BE2C (cell line): Measurements from ENCODE around the gene HECTD4.
"Not testable (repeated sequence)": the region's sequence is repeated elsewhere in the genome, so short reads cannot be mapped to it uniquely, and the experiment has no call there.

Experiments used
- DNase-seq: peaks from one replicate; pipeline ENCODE4 v3.0.0-alpha.2; 2020
- H3K27me3 ChIP-seq: fragments of 250-450 bp; sonication (Bioruptor Pico); 2 replicates; pipeline ENCODE4 v1.5.1; 2020; ENCODE audit warnings: mild to moderate bottlenecking
- H3K36me3 ChIP-seq: fragments of 250-450 bp; sonication (Bioruptor Pico); 2 replicates; pipeline ENCODE4 v1.5.1; 2020; ENCODE audit warnings: mild to moderate bottlenecking
- H3K4me1 ChIP-seq: fragments of 250-450 bp; sonication (Bioruptor Pico); 2 replicates; pipeline ENCODE4 v1.5.1; 2020
- H3K4me3 ChIP-seq: 2 replicates; pipeline ENCODE4 v1.5.1; 2011; ENCODE audit warnings: low read depth, low read length
- H3K9me3 ChIP-seq: fragments of 250-450 bp; sonication (Bioruptor Pico); 2 replicates; pipeline ENCODE4 v1.5.1; 2020
- TF ChIP-seq, protein P1 (sequence below): IDR thresholded peaks from 2 replicates; pipeline ENCODE4 v1.5.1; 2012; ENCODE audit warnings: mild to moderate bottlenecking, low read depth, low read length

HECTD4 gene

GRCh38 chr12:112393328-112393727 is 11.1 kb upstream of the HECTD4 start:
- Histone ChIP-seq H3K4me1 (no peaks in the 10 kb centered on the region), H3K36me3 (no peaks in the 10 kb centered on the region), H3K4me3 (no peak overlapping the region), H3K27me3 (no peaks in the 10 kb centered on the region), H3K9me3 (no peaks in the 10 kb centered on the region; the same call in 1 of the 2 replicates)
- TF ChIP-seq, protein P1, sequence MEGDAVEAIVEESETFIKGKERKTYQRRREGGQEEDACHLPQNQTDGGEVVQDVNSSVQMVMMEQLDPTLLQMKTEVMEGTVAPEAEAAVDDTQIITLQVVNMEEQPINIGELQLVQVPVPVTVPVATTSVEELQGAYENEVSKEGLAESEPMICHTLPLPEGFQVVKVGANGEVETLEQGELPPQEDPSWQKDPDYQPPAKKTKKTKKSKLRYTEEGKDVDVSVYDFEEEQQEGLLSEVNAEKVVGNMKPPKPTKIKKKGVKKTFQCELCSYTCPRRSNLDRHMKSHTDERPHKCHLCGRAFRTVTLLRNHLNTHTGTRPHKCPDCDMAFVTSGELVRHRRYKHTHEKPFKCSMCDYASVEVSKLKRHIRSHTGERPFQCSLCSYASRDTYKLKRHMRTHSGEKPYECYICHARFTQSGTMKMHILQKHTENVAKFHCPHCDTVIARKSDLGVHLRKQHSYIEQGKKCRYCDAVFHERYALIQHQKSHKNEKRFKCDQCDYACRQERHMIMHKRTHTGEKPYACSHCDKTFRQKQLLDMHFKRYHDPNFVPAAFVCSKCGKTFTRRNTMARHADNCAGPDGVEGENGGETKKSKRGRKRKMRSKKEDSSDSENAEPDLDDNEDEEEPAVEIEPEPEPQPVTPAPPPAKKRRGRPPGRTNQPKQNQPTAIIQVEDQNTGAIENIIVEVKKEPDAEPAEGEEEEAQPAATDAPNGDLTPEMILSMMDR, result no peak
- no peak for DNase-seq

GRCh38 chr12:112389922-112390654 is 7.9 kb upstream of the HECTD4 start:
- DNase-seq, H3K27me3 ChIP-seq, H3K4me1 ChIP-seq, H3K4me3 ChIP-seq, H3K9me3 ChIP-seq, H3K36me3 ChIP-seq: not testable (repeated sequence)

DNA sequence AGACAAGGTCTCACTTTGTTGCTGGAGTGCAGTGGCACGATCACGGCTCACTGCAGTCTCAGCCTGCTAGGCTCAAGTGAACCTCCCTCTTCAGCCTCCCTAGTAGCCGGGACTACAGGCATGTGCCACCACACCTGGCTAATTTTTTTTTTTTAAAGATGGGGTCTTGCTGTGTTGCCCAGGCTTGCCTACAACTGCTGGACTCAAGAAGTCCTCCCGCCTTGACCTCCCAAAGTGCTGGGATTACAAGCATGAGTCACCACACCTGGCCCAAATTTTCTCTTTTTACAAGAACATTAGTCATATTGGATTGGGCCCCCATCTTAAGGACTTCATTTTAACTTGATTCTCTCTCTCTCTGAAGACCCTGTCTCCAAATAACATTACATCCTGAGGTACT is 7.0 kb upstream of the HECTD4 start:
- no peaks in the 10 kb centered on the region for H3K27me3 ChIP-seq
- peaks cover 5% of the 10 kb centered on the region; the same call in 1 of the 2 replicates for H3K4me1 ChIP-seq
- no peaks in the 10 kb centered on the region; the same call in 1 of the 2 replicates for H3K9me3 ChIP-seq
- TF ChIP-seq, protein P1, result no peak
- no peaks in the 10 kb centered on the region for H3K36me3 ChIP-seq
- H3K4me3 ChIP-seq, result no peak overlapping the region
- no peak for DNase-seq

DNA sequence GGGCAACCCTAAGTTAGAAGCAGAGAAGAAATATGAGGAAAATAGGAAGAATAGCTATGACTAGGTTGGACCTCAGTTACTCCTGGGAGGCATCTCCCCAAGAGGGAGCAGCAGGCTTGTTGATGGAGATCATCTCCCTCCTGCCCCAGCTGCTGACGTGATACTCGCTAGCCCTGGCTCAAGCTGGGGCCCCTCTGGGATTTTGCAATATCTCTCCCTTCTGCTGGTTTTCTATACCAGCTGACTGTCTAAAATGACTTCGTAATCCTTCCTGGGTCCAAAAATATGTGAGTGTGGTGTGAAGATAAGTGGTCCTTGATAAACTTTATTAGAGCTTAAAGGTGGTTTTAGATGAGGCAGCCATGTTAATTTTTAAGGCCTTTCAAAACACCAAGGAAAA is 4.5 kb upstream of the HECTD4 start:
- TF ChIP-seq, protein P1, result no peak
- H3K4me1 ChIP-seq, result peaks cover 5% of the 10 kb centered on the region; the same call in 1 of the 2 replicates
- DNase-seq, result no peak
- H3K9me3 ChIP-seq, result no peaks in the 10 kb centered on the region; the same call in 1 of the 2 replicates
- H3K4me3 ChIP-seq, result no peak overlapping the region
- no peaks in the 10 kb centered on the region for H3K27me3 ChIP-seq
- H3K36me3 ChIP-seq, result no peaks in the 10 kb centered on the region

- no peaks in the 10 kb centered on the region for H3K27me3 ChIP-seq
- no peaks in the 10 kb centered on the region for H3K9me3 ChIP-seq
- no peaks in the 10 kb centered on the region for H3K36me3 ChIP-seq
- DNase-seq, result no peak
- TF ChIP-seq, protein P1, result no peak
- H3K4me3 ChIP-seq, result peak overlapping the region; percentile 87
- H3K4me1 ChIP-seq, result peaks cover 5% of the 10 kb centered on the region; the same call in 1 of the 2 replicates
Observed at GRCh38 chr12:112382866-112383265, 635 bp upstream of the HECTD4 start.

GRCh38 chr12:112381406-112381882 is 787 bp downstream of the HECTD4 start:
- peak; percentile 42 for DNase-seq
- Histone ChIP-seq H3K36me3 (no peaks in the 10 kb centered on the region), H3K9me3 (no peaks in the 10 kb centered on the region), H3K4me1 (no peaks in the 10 kb centered on the region), H3K4me3 (peak overlapping the region; percentile 87), H3K27me3 (no peaks in the 10 kb centered on the region)
- TF ChIP-seq, protein P1, result no peak
